GM19351 (cell line): ENCODE results near the gene TMEM158.

ENCODE experiments used
- ATAC-seq: cut with Tn5 transposase; IDR thresholded peaks from one replicate; pipeline ENCODE4 v1.9.1; 2021; ENCODE audit warnings: mild to moderate bottlenecking, moderate library complexity; ENCODE audit not compliant: unreplicated experiment

TMEM158 gene

GRCh38 chr3:45205126-45205525 lies 21.0 kb downstream of the TMEM158 start:
- no peak for ATAC-seq

GRCh38 chr3:45204136-45204535 lies 22.0 kb downstream of the TMEM158 start:
- no peak for ATAC-seq

- ATAC-seq: no peak
Measured at GRCh38 chr3:45199837-45200648, 26.0 kb downstream of the TMEM158 start.

- ATAC-seq: no peak
Measured at GRCh38 chr3:45198264-45199260, 27.5 kb downstream of the TMEM158 start.

- no peak for ATAC-seq
Measured at GRCh38 chr3:45194791-45195190, 31.3 kb downstream of the TMEM158 start.

- no peak for ATAC-seq
Measured at GRCh38 chr3:45191924-45192417, 34.1 kb downstream of the TMEM158 start.

GRCh38 chr3:45191424-45191823 lies 34.7 kb downstream of the TMEM158 start:
- no peak for ATAC-seq

GRCh38 chr3:45188719-45189659 lies 37.1 kb downstream of the TMEM158 start:
- no peak for ATAC-seq

- ATAC-seq: no peak
Measured at GRCh38 chr3:45187694-45188141, 38.4 kb downstream of the TMEM158 start.

- no peak for ATAC-seq
Measured at GRCh38 chr3:45186871-45187270, 39.2 kb downstream of the TMEM158 start.

GRCh38 chr3:45185461-45185860 lies 40.6 kb downstream of the TMEM158 start:
- no peak for ATAC-seq

GRCh38 chr3:45185052-45185451 lies 41.0 kb downstream of the TMEM158 start:
- no peak for ATAC-seq

GRCh38 chr3:45183872-45184262 lies 42.2 kb downstream of the TMEM158 start:
- ATAC-seq: no peak

- ATAC-seq: no peak
Measured at GRCh38 chr3:45182915-45183871, 42.9 kb downstream of the TMEM158 start.

GRCh38 chr3:45181496-45181895 lies 44.6 kb downstream of the TMEM158 start:
- no peak for ATAC-seq

GRCh38 chr3:45180899-45181298 lies 45.2 kb downstream of the TMEM158 start:
- ATAC-seq: no peak

GRCh38 chr3:45180051-45180450 lies 46.0 kb downstream of the TMEM158 start:
- ATAC-seq: no peak

GRCh38 chr3:45179163-45179562 lies 46.9 kb downstream of the TMEM158 start:
- no peak for ATAC-seq
